Tibial nerve (tissue), 4 donors: Measurements from ENCODE around the gene ATP11A.

Source experiments
- EP300 ChIP-seq, 2 donors: sonication (generic); formaldehyde crosslinking; IDR thresholded peaks; one replicate each; pipeline ENCODE4 v1.6.1; 2017; ENCODE audit warnings: antibody characterized with exemption in 2 of 2, mild to moderate bottlenecking in 1 of 2
- POLR2A ChIP-seq, 2 donors: fragments of 450-650 bp; IDR thresholded peaks; one replicate each; pipeline ENCODE4 v1.6.1; 2017; ENCODE audit warnings: antibody characterized with exemption in 2 of 2, mild to moderate bottlenecking in 2 of 2, moderate library complexity in 2 of 2
- TF ChIP-seq, protein P1 (sequence below), 5 experiments: fragments of 200-600 bp in 3 of 5; fragments of 450-650 bp in 2 of 5; sonication (generic) in 3 of 5; IDR thresholded peaks; one replicate each; pipeline ENCODE4 v1.5.1; 2016 to 2019; ENCODE audit warnings: antibody characterized with exemption in 5 of 5, mild to moderate bottlenecking in 3 of 5, moderate library complexity in 2 of 5

GRCh38 chr13:112883241-112883945 is 193.6 kb downstream of the ATP11A start:
- TF ChIP-seq, protein P1, sequence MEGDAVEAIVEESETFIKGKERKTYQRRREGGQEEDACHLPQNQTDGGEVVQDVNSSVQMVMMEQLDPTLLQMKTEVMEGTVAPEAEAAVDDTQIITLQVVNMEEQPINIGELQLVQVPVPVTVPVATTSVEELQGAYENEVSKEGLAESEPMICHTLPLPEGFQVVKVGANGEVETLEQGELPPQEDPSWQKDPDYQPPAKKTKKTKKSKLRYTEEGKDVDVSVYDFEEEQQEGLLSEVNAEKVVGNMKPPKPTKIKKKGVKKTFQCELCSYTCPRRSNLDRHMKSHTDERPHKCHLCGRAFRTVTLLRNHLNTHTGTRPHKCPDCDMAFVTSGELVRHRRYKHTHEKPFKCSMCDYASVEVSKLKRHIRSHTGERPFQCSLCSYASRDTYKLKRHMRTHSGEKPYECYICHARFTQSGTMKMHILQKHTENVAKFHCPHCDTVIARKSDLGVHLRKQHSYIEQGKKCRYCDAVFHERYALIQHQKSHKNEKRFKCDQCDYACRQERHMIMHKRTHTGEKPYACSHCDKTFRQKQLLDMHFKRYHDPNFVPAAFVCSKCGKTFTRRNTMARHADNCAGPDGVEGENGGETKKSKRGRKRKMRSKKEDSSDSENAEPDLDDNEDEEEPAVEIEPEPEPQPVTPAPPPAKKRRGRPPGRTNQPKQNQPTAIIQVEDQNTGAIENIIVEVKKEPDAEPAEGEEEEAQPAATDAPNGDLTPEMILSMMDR (IDR thresholded peaks at IDR 0.05), result no peak
- TF ChIP-seq POLR2A (IDR thresholded peaks at IDR 0.05) (no peak), EP300 (IDR thresholded peaks at IDR 0.05) (no peak)
